Measurements from ENCODE around the gene HMCN2. TPM values are rescaled to one million over a fixed set of nuclear protein-coding genes. Genes with fewer than 3 reads are reported as not detected.

HMCN2 gene
- total RNA-seq, 1 experiment from 2014 or later = 8.6 TPM

- Histone ChIP-seq H3K23me2 (ENCODE audit: insufficient read length, low read depth, low read length, poor library complexity, severe bottlenecking) (no peaks in the 10 kb centered on the region), H3K27me3 (ENCODE audit: insufficient read depth, low read length) (no peaks in the 10 kb centered on the region), H4K8ac (replicated peaks; ENCODE audit: insufficient read length, low read depth, low read length) (no peak overlapping the region), H3K18ac (ENCODE audit: insufficient read length, low read depth, low read length) (no peak overlapping the region), H3K56ac (ENCODE audit: insufficient read length, low read depth, low read length) (no peak overlapping the region), H4K5ac (ENCODE audit: insufficient read length, low read depth, low read length) (no peak overlapping the region), H3K79me2 (ENCODE audit: insufficient read depth, low read length) (no peaks in the 10 kb centered on the region), H4K91ac (ENCODE audit: insufficient read length, low read depth, low read length) (no peak overlapping the region), H2BK12ac (ENCODE audit: insufficient read length, low read depth, low read length) (no peak overlapping the region), H3K4ac (ENCODE audit: low read depth, low read length) (no peak overlapping the region), H3K79me1 (ENCODE audit: insufficient read depth, low read depth, low read length, poor library complexity, severe bottlenecking) (no peaks in the 10 kb centered on the region), H3K14ac (ENCODE audit: insufficient read depth, low read length) (no peak overlapping the region), H4K20me1 (ENCODE audit: control insufficient read depth, insufficient read depth, insufficient read length) (no peaks in the 10 kb centered on the region), H2BK120ac (ENCODE audit: low read depth, low read length, poor library complexity, severe bottlenecking) (no peak overlapping the region), H3K27ac (ENCODE audit: insufficient read length, low read depth, low read length) (no peak overlapping the region), H3K9ac (ENCODE audit: extremely low read depth, insufficient read length, low read length) (no peak overlapping the region), H2AK5ac (ENCODE audit: insufficient read length, low read length) (no peak overlapping the region), H3K23ac (ENCODE audit: insufficient read length, low read depth, low read length) (no peak overlapping the region), H3T11ph (ENCODE audit: low read length) (no peak overlapping the region), H2BK5ac (ENCODE audit: insufficient read length, low read length) (no peak overlapping the region), H2AFZ (ENCODE audit: low read length) (no peak overlapping the region), H2BK20ac (ENCODE audit: low read depth, low read length, poor library complexity, severe bottlenecking) (no peak overlapping the region), H3K4me2 (ENCODE audit: insufficient read depth, insufficient read length, low read length) (no peak overlapping the region), H2BK15ac (ENCODE audit: low read depth, low read length) (no peak overlapping the region), H3K9me3 (ENCODE audit: control insufficient read depth, low read depth, low read length) (no peaks in the 10 kb centered on the region), H3K4me1 (ENCODE audit: insufficient read depth, low read length) (no peaks in the 10 kb centered on the region)
- H3K9me3 Mint-ChIP-seq = no peaks in the 10 kb centered on the region
- WGBS (ENCODE audit: extremely low coverage, insufficient read length, low lambda C conversion rate) = no CpG with 5 or more reads among the region's 13 CpGs
- H3K27ac Mint-ChIP-seq = no peak overlapping the region
- H3K36me3 Mint-ChIP-seq (ENCODE audit: insufficient read depth in 1 of 3, low read depth in 3 of 3) = no peaks in the 10 kb centered on the region
- no peak for DNase-seq
- TF ChIP-seq CTCF (conservative IDR thresholded peaks at IDR 0.05) = no peak
- no peaks in the 10 kb centered on the region for H3K27me3 Mint-ChIP-seq (ENCODE audit: low read depth)
- no peak overlapping the region for H3K4me3 Mint-ChIP-seq
- peaks cover 2 to 3% of the 10 kb centered on the region in 2 experiments; a peak in 3 of 4 replicates for H3K4me1 Mint-ChIP-seq
These were observed 75.6 kb downstream of the HMCN2 start for GRCh38 chr9:130341128-130341527.

Data from H9 (cell line).